Activated CD4-positive, alpha-beta memory T cell treated with anti-CD3 and anti-CD28 coated beads for 36 hours (primary cell): Measurements from ENCODE around the gene CNR2. TPM values are rescaled to one million over a fixed set of nuclear protein-coding genes. Genes with fewer than 3 reads are reported as not detected.
"Not testable (repeated sequence)": the region's sequence is repeated elsewhere in the genome, so short reads cannot be mapped to it uniquely, and the experiment has no call there.

ENCODE experiments used
- CTCF ChIA-PET: fragments of 350-600 bp; sonication (Branson Sonifier 250); formaldehyde crosslinking; loops from one replicate; lab custom pipeline; 2021; ENCODE audit warnings: antibody characterized with exemption, inconsistent platforms; lab: Charles Lee
- POLR2A ChIA-PET: fragments of 350-600 bp; sonication (Branson Sonifier 250); formaldehyde crosslinking; loops from one replicate; lab custom pipeline; 2021; ENCODE audit warnings: antibody characterized with exemption; lab: Charles Lee
- DNase-seq: peaks from one replicate; pipeline ENCODE4 v3.0.0-alpha.2; 2020
- H3K27ac Mint-ChIP-seq: one replicate; pipeline ENCODE4 v1.8.0; 2021; ENCODE audit warnings: mixed read lengths
- H3K27me3 Mint-ChIP-seq: one replicate; pipeline ENCODE4 v1.8.0; 2021; ENCODE audit warnings: mixed read lengths
- H3K36me3 Mint-ChIP-seq: one replicate; pipeline ENCODE4 v1.8.0; 2021; ENCODE audit warnings: mixed read lengths
- H3K4me1 Mint-ChIP-seq: one replicate; pipeline ENCODE4 v1.8.0; 2021; ENCODE audit warnings: low read depth, mixed read lengths
- H3K4me3 Mint-ChIP-seq: one replicate; pipeline ENCODE4 v1.8.0; 2021; ENCODE audit warnings: mild to moderate bottlenecking, mixed read lengths
- H3K9me3 Mint-ChIP-seq: one replicate; pipeline ENCODE4 v1.8.0; 2021; ENCODE audit warnings: mixed read lengths
- intact Hi-C: fragments of 100-400 bp; cut with micrococcal nuclease; formaldehyde crosslinking; loops from one replicate; pipeline ENCODE4 v1.15.1; 2023
- total RNA-seq, 2 experiments: library from RNA; stranded (reverse); gene quantifications; one replicate each; pipeline ENCODE4 v1.2.3, GENCODE V29; 2021

CNR2 gene
- total RNA-seq: not detected

DNA sequence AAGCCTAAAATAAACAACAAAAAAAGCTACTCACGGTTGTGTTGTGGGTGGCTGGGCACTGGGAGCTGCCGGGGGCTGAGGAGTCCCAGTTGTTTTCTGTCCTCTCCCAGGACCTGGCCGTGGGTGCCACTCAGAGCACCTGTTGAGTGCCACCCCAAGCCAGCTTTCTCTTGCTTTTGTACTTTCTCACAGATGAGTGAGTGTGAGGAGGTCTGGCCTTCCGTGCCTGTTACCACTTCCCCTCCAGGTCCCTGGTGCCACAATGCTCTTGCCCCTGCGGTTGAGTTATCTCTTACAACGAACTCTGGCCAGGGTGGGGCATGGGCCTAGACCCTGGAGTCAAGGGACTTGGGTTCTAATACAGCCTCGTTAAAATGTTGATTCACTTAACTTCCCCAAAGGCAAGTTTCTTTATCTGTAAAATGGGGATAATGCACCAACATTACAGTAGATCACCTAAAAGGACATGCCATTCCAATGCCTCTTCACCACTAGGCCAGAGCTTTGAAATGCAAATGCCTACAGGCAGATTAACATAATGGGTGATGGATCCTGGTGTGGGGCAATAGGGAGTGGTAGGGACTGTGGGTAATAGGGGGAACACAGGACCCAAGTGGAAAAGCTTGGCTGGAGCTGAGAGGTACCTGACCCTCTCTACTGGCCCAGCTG lies at the start of gene CNR2:
Gene CNR2, minus strand, starts transcription at position 151 of the 669 bp plus-strand sequence. CDS start 37,745 bp downstream, outside the sequence.
- DNase-seq: no peak
- Mint-ChIP-seq H3K4me1 (peaks cover 33% of the 10 kb centered on the region), H3K9me3 (no peaks in the 10 kb centered on the region), H3K27me3 (peaks cover 7% of the 10 kb centered on the region), H3K27ac (no peak within 1 kb of the TSS), H3K4me3 (no peak within 1 kb of the TSS), H3K36me3 (no peaks in the 10 kb centered on the region)
- ChIA-PET CTCF (interaction anchor here (0.9 to 1.1 kb wide), 2 partner anchors 15 to 106 kb away, joined by 3 read pairs; no protein-coding TSS in a partner anchor), POLR2A (interaction anchor here (0.7 kb wide), 1 partner anchor 12 kb away, joined by 3 read pairs; no protein-coding TSS in a partner anchor)
- intact Hi-C loops: loop anchor here (5.0 kb wide), 1 partner anchor 46 kb away; the partner anchor contains the start of gene FUCA1

DNA sequence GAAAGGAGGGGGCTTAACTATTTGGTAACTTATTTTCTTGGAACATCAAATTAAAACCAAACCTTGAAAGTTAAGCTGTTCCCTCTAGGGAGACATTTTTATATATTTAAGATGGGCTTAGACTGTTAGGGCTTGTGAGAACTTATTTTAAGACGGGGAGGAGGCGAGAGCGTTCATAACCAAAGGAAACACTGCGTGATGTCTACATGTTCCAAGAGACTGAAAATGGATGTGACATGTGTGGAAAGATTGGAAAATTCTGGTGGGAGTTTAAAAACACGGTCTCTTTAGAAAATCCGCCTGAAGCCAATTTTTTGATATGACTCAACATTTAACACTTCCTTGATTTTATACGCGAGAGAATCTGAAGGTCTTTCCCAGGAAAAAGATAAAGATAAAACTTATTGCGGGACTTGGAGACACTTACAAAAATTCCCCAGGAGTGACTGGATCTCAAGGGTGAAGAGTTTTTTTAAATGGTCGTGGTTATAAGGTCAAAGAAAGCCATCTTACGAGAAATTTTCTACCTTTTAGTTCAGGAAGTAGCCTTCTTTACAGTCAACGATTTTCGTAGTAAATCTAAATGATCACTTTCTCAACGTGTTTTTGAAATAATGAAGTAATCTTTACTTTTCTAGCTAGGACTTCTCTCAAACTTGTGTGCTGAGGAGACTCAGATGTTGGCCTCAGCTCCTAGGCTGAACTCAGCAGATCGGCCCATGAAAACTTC lies 47.3 kb upstream of the CNR2 start:
- ChIA-PET POLR2A (interaction anchor here (1.2 to 4.0 kb wide), 3 partner anchors 13 to 182 kb away, joined by 3 to 70 read pairs (median 3); partner anchors contain the start of genes PITHD1 and SRSF10), CTCF (interaction anchor here (0.9 to 1.9 kb wide), 4 partner anchors 19 to 150 kb away, joined by 3 to 7 read pairs (median 6); partner anchors contain the start of gene SRSF10)
- DNase-seq: no peak
- Mint-ChIP-seq H3K4me1 (peaks cover 55% of the 10 kb centered on the region), H3K9me3 (no peaks in the 10 kb centered on the region), H3K27ac (peak overlapping the region; percentile 100), H3K4me3 (peak overlapping the region; percentile 100), H3K27me3 (no peaks in the 10 kb centered on the region), H3K36me3 (peaks cover 48% of the 10 kb centered on the region)
- intact Hi-C loops: no loop called here

DNA sequence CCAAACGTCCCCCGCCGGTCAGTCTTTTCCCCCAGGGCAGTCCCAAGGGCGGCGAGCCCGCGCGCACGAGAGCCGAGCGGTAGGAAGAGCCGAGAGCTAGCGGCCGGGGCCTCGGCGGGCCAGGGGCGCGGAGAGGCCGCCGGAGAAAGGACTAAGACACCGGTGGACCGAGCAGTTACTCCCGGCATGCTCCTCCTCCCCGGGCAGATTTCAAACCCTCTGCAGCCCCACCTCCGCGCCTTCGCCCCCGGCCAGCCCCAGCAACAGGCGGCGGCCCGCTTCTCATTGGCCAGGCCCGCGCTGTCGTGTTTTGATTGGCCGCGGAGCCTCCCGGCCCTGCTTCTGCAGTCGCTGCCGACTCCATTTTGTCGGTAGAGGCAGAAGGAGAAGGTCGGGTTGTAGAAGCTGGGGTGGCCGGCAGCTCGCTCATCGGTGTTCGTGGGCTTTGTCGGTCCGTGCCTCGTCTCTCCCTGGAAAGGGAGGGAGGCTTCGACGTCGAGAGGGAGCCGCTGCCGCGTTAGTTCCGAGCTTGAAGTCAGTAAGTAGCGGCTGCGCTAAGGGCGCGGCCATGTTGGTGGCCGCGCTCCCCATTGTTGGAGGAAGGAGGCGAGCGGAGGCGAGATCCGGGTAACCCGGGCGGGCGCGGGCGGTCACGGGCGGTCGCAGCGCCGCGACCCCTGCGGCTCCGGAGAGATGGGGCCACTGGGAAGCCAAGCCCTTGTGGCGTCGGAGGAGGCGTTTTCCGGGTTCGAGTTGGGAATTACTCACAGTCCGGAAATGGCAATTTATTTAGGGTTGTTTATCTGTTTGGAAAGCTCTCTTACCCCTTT lies 46.5 kb upstream of the CNR2 start, which contains the start of gene PNRC2:
Gene PNRC2, plus strand, starts transcription at position 368 of the 830 bp plus-strand sequence. CDS start 1,630 bp downstream, outside the sequence.
- Mint-ChIP-seq H3K4me3 (peak within 1 kb of the TSS; percentile 100), H3K4me1 (peaks cover 55% of the 10 kb centered on the region), H3K36me3 (peaks cover 43% of the 10 kb centered on the region), H3K27me3 (no peaks in the 10 kb centered on the region), H3K9me3 (no peaks in the 10 kb centered on the region), H3K27ac (peak within 1 kb of the TSS; percentile 100)
- CTCF ChIA-PET: interaction anchor here (1.0 to 1.9 kb wide), 4 partner anchors 19 to 527 kb away, joined by 3 to 7 read pairs (median 4); partner anchors contain the start of gene SRSF10
- intact Hi-C loops: loop anchor here (1.0 to 10.0 kb wide), 7 partner anchors 21 to 528 kb away; partner anchors contain the start of genes GALE, HMGCL, NIPAL3 and SRSF10
- POLR2A ChIA-PET: interaction anchor here (1.2 to 4.0 kb wide), 3 partner anchors 19 to 455 kb away, joined by 3 to 70 read pairs (median 3); partner anchors contain the start of genes NIPAL3, PITHD1 and SRSF10
- peak; percentile 99 for DNase-seq

DNA sequence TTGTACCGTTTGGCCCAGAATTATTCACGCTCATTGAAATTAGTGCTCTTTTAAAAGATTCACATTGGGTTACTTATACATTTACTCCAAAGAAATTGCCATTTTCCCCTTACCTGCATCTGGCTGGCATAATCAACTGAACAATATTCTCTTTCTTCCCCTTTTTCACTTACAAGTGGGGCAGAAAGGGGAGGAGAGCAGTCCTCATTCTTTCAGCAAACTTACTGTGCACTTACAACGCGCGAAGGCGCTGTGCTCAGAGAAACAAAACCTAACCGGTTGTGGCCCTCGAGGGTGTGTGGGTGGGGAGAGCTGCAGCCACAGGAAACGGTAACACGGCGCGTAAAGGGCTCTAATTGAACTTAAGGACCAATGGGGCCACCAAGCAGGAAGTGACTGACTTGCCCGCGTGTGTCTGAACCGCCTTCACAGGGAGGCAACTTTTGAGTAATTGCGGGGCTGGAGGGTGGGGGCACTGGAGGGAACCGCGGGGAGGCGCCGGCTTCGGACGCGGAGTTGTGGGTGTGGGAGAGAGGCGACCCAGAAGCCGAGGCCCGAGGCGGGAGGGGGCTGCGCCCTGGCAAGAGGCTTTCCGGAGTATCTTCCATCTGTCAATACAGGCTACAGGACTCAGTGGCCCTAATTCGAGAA lies 45.8 kb upstream of the CNR2 start:
- Mint-ChIP-seq H3K4me3 (peak overlapping the region; percentile 100), H3K27me3 (no peaks in the 10 kb centered on the region), H3K27ac (peak overlapping the region; percentile 100), H3K36me3 (peaks cover 37% of the 10 kb centered on the region), H3K9me3 (no peaks in the 10 kb centered on the region), H3K4me1 (peaks cover 52% of the 10 kb centered on the region)
- CTCF ChIA-PET: interaction anchor here (1.0 to 1.9 kb wide), 3 partner anchors 20 to 528 kb away, joined by 3 to 7 read pairs (median 3); partner anchors contain the start of gene SRSF10
- POLR2A ChIA-PET: interaction anchor here (0.7 to 4.0 kb wide), 3 partner anchors 20 to 456 kb away, joined by 3 to 70 read pairs (median 3); partner anchors contain the start of genes NIPAL3 and SRSF10
- intact Hi-C loops: loop anchor here (1.0 to 10.0 kb wide), 7 partner anchors 21 to 528 kb away; partner anchors contain the start of genes GALE, HMGCL, NIPAL3 and SRSF10
- peak; percentile 97 for DNase-seq

DNA sequence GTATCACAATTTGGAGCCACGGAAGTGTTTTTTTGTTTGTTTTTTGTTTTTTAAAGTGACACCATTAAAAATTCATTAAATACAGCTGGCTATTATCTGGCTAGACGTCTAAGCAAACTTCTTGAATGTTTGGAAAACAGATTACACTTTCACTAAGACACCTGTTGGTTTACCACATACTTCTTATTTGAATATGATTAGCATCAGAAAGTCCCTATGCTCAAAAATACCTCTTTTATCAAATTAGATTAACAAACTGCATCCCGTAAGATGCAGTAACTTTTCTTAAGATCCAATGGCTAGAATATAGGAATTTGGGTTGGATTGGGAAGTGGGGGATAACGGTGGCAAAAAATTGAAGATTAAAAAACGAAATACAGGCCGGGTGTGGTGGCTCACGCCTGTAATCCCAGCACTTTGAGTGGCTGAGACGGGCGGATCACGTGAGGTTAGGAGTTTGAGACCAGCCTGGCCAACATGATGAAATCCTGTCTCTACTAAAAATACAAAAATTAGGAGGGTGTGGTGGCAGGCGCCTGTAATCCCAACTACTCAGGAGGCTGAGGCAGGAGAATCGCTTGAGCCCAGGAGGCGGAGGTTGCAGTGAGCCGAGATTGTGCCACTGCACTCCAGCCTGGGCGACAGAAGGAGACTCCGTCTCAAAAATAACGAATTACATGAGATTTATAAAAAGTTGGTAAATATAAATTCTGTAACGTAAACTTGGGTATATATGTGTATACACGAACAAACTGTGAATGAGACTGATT lies 45.1 kb upstream of the CNR2 start:
- Mint-ChIP-seq H3K4me3 (peak overlapping the region; percentile 100), H3K27ac (peak overlapping the region; percentile 100), H3K36me3 (peaks cover 31% of the 10 kb centered on the region), H3K4me1 (peaks cover 46% of the 10 kb centered on the region)
- H3K27me3 Mint-ChIP-seq, H3K9me3 Mint-ChIP-seq: not testable (repeated sequence)
- ChIA-PET CTCF (interaction anchor here (2.2 kb wide), 1 partner anchor 11 kb away, joined by 12 read pairs; no protein-coding TSS in a partner anchor), POLR2A (interaction anchor here (0.7 to 4.0 kb wide), 2 partner anchors 20 to 85 kb away, joined by 3 to 70 read pairs; partner anchors contain the start of gene SRSF10)
- peak; percentile 43 for DNase-seq
- intact Hi-C loops: loop anchor here (5.0 to 10.0 kb wide), 4 partner anchors 69 to 529 kb away; partner anchors contain the start of genes HMGCL, NIPAL3 and STPG1

DNA sequence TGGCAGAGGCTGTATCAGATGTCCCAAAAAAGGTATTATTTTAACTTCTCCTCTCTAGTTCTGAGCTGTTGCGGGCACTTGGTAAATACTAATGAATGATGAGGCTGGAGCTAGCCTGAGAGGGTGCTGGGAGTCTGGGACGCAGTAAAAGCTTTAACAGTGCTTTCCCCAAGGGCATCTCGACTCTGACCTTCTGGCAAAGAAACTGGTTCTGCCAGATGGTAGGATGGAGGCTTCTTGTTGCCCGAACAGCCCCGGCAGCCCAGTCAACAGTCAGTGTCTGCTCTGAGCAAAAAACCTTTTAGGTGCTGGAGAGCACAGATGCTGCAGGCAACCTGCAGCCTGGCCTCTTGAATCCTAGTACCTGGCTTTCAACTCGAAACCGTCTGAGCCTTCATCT lies 43.9 kb upstream of the CNR2 start:
- no peak for DNase-seq
- Mint-ChIP-seq H3K27ac (peak overlapping the region; percentile 9), H3K9me3 (no peaks in the 10 kb centered on the region), H3K4me3 (peak overlapping the region; percentile 25), H3K27me3 (no peaks in the 10 kb centered on the region), H3K36me3 (peaks cover 25% of the 10 kb centered on the region), H3K4me1 (peaks cover 38% of the 10 kb centered on the region)
- ChIA-PET POLR2A (interaction anchor here (0.6 kb wide), 1 partner anchor 69 kb away, joined by 3 read pairs; no protein-coding TSS in a partner anchor), CTCF (interaction anchor here (0.6 to 2.2 kb wide), 4 partner anchors 10 to 88 kb away, joined by 3 to 12 read pairs (median 4); no protein-coding TSS in a partner anchor)
- intact Hi-C loops: loop anchor here (5.0 to 10.0 kb wide), 4 partner anchors 70 to 530 kb away; partner anchors contain the start of genes HMGCL, NIPAL3 and STPG1

DNA sequence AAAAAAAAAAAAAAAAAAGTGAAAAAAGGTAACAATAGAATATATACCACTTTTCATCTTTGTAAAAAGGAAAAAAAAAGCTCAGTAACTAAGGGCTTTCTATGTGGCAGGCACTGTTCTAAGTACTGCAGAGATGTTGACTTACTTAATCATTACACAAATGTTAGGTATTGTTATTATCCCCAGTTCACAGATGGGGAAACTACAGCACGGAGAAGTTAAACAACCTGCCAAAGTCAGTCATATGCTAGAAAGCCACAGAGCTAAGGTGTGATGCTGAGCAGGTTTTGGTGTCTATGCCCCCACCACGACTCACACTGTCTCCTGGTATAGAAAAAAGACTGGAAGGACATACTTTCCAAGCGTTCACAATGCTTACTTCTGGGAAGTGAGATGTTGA lies 39.9 kb upstream of the CNR2 start:
- no peaks in the 10 kb centered on the region for H3K9me3 Mint-ChIP-seq
- intact Hi-C loops: loop anchor here (10.0 kb wide), 1 partner anchor 462 kb away; the partner anchor contains the start of genes NIPAL3 and STPG1
- no peak for DNase-seq
- no peak overlapping the region for H3K27ac Mint-ChIP-seq
- CTCF ChIA-PET: no interaction called here
- peaks cover 1% of the 10 kb centered on the region for H3K27me3 Mint-ChIP-seq
- no peak overlapping the region for H3K4me3 Mint-ChIP-seq
- POLR2A ChIA-PET: no interaction called here
- peaks cover 23% of the 10 kb centered on the region for H3K4me1 Mint-ChIP-seq
- no peaks in the 10 kb centered on the region for H3K36me3 Mint-ChIP-seq

DNA sequence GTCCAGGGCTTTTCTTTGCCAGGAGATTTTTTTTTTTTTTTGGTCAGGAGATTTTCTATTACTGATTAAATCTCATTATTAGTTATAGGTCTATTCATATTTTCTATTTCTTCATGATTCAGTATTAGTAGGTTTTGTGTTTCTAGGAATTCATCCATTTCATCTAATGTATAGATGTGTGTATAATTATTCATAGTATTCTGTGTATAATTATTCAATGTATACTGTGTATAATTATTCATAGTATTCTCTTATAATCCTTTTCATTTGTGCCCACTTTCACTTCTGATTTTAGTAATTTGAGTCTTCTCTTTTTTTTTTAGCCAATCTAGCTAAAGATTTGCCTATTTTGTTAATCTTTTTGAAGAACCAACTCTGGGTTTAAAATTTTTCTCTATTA lies 34.2 kb upstream of the CNR2 start:
- ChIA-PET CTCF (interaction anchor here (1.2 to 2.5 kb wide), 2 partner anchors 10 to 137 kb away, joined by 4 to 12 read pairs; no protein-coding TSS in a partner anchor), POLR2A (no interaction called here)
- intact Hi-C loops: no loop called here
- no peak overlapping the region for H3K4me3 Mint-ChIP-seq
- no peaks in the 10 kb centered on the region for H3K4me1 Mint-ChIP-seq
- no peaks in the 10 kb centered on the region for H3K36me3 Mint-ChIP-seq
- peaks cover 1% of the 10 kb centered on the region for H3K27me3 Mint-ChIP-seq
- H3K9me3 Mint-ChIP-seq: peaks cover 13% of the 10 kb centered on the region
- DNase-seq: no peak
- H3K27ac Mint-ChIP-seq: no peak overlapping the region

DNA sequence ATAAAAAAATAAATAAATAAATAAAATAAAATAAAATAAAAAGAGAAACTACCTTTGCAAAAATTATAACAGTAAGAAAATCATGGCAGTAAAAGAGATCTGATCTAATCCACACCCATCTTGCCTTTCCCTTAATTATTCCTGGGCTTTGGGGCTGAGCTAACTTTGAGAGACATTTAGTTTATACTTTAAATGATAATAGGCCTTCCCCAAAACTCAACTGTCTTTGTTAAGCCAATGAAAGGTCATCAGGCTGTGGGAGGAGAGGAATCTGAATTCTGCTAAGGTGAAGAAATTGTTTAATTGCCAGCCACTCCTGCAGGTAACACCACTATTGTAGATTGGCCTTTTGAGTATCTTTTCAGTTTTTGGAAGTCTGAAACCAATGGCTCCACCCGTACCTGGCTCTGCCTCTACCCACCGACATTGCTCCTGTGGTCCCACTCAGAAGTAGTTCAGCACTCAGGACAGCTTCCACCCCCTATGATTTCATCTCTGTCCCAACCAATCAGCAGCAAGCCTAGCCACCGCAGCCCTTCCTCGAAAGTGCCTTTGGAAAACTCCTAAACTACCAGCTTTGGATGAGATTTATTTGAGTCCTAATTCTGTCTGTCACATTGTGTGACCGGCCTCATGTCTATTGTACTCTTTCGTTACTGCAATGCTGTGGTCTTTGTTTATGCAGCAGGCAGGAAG lies 23.5 kb upstream of the CNR2 start:
- no peaks in the 10 kb centered on the region for H3K27me3 Mint-ChIP-seq
- CTCF ChIA-PET: interaction anchor here (0.8 kb wide), 1 partner anchor 165 kb away, joined by 3 read pairs; no protein-coding TSS in a partner anchor
- no peak overlapping the region for H3K27ac Mint-ChIP-seq
- H3K4me1 Mint-ChIP-seq: no peaks in the 10 kb centered on the region
- no peaks in the 10 kb centered on the region for H3K9me3 Mint-ChIP-seq
- DNase-seq: no peak
- intact Hi-C loops: no loop called here
- H3K4me3 Mint-ChIP-seq: no peak overlapping the region
- POLR2A ChIA-PET: no interaction called here
- H3K36me3 Mint-ChIP-seq: no peaks in the 10 kb centered on the region
